AG08396 (cell line): Measurements from ENCODE around the gene MMAA.
"Not testable (repeated sequence)": the region's sequence is repeated elsewhere in the genome, so short reads cannot be mapped to it uniquely, and the experiment has no call there.

Experiments
- DNase-seq: peaks from one replicate; pipeline ENCODE4 v3.0.0; 2012; ENCODE audit warnings: low spot score, mixed read lengths

The MMAA gene

GRCh38 chr4:145618932-145619638, at the start of gene MMAA:
Gene MMAA (plus strand): TSS chr4:145619385. CDS start chr4:145639140, 19,755 bp downstream.
- peak; percentile 98 for DNase-seq

- not testable (repeated sequence) for DNase-seq
Measured at GRCh38 chr4:145574546-145574945, 44.6 kb upstream of the MMAA start.

- DNase-seq = no peak
Measured at GRCh38 chr4:145580906-145581305, 38.3 kb upstream of the MMAA start.

DNA sequence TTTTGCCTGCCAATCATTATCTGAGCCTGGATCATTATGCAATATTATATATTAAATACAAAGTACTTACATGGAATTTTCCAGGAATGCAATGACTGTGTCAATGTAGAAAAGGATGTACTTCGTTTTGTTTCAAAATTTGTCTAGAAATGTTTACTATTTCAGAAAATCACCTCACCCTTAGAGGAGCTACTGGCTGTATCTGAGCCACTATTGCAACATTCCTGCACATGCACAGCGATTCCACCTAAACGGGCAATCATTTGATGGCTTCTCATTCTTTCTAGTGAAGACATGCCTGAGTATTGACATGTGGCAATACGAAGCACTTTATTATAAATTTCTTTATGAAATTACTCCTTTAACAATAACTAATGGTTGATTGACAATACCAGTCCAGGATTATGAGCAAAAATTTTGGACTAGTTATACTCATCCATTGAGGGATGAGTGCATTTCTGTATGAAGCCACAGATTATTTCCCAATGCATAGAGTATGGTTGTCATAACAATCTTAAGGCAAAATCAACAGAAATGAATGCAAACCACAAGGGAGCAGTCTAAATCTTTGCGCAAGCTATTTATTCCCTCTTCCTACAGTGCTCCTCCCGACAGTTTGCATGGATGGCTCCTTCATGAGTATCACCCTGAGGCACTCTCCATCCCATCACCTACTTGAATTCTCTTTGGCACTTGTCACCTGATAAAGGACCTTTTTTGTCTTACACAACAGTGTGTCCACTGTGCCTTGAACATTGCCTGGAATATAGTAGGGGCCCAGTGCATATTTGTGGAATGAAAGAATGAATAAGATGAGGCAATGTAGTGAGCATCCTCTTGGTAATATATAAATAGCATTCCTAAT, 35.8 kb upstream of the MMAA start:
- DNase-seq = no peak

DNA sequence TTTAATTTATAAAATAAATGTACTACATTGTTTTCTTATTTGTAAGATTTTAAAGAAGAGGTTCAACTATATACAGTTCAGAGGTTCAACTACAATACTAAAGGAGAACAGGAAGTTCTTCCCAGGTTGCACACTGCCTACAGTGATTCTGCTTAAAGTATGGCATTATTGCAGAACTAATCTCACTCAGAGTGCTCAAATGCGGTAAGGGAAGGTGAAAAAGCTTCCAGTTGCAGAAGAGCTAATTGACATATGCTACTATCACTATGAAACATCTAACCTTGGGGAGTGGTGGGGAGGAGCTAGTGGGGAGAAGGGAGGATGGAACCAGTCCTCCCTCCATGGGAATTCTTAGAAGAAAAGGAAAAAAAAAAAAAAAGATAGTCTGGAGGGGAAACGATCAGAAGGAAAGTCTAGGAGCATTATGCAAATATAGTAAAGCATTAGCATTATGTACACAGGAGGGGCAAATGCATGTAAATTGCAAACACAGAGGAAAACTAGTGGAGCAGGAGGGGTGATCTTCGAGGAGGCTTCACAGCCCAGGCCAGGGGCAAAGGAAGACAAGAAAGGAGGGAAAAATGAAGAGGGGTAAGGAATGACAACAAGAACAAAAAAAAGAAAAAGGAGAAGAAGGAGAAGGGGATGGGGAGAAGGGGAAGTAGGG, 32.0 kb upstream of the MMAA start:
- DNase-seq = no peak

- DNase-seq = not testable (repeated sequence)
Measured at GRCh38 chr4:145589381-145589780, 29.8 kb upstream of the MMAA start.

DNA sequence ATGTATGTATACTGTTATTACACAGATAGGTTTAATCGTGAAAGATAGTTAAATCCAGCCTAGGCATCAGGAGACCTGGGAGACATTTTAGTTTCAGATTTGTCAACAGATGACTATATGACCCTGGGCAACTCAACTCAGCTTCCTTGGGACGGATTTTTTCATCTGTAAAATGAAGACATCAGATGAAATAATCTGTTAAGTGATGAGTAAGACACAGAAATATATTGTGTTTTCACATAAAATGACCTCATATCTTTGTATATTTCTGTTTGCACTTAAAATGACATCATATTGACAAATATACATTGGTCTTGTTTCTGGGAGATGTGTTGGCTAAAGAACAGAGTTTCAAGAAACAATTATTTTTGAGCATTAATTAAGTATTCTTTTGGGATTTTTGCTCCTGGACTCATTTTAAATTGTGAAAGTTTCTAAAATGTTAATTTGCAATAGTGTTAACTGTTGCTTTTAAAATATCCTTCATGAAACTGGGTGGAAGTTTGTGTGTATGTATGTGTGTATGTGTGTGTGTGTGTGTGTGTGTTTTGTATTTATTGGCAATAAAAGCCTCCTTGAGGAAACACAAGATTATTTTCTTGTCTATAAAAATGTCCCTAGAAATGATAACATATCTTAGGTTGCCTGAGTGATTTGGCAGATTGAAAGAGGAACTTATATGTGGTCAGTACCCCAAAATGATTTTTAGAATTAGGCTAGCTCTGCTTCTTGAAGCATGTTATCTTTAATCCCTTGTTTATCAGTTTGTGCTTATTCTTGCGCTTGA, 29.1 kb upstream of the MMAA start:
- DNase-seq = no peak

DNA sequence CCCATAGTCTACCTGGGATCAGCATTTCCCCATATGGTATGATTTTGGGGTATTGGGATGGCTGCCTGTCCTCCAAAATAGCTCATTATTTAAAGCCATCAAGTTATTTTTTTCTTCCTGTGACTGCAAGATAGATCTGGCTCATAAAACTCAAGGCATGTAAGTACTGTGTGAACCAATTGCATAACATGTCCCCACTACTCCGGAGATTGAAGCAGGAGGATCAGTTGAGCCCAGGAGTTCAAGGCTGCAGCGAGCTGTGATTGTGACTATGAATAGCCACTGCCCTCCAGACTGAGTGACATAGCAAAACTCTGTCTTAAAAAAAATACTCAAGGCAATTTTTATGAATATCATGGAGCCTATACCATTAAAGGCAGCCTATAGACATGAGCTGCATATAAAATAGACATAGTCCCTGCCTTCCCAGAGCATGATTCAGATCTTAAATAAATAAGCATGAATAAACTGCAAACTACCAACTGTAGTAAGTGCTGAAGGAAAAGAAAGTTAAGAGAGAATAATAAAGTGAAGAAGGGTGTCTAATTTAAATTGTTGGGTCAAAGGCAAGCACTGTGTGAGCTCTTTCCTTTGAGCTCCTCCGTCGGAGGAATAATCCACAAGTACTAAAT, 16.9 kb upstream of the MMAA start:
- no peak for DNase-seq

- DNase-seq = no peak
Measured at GRCh38 chr4:145605941-145606340, 13.2 kb upstream of the MMAA start.

DNA sequence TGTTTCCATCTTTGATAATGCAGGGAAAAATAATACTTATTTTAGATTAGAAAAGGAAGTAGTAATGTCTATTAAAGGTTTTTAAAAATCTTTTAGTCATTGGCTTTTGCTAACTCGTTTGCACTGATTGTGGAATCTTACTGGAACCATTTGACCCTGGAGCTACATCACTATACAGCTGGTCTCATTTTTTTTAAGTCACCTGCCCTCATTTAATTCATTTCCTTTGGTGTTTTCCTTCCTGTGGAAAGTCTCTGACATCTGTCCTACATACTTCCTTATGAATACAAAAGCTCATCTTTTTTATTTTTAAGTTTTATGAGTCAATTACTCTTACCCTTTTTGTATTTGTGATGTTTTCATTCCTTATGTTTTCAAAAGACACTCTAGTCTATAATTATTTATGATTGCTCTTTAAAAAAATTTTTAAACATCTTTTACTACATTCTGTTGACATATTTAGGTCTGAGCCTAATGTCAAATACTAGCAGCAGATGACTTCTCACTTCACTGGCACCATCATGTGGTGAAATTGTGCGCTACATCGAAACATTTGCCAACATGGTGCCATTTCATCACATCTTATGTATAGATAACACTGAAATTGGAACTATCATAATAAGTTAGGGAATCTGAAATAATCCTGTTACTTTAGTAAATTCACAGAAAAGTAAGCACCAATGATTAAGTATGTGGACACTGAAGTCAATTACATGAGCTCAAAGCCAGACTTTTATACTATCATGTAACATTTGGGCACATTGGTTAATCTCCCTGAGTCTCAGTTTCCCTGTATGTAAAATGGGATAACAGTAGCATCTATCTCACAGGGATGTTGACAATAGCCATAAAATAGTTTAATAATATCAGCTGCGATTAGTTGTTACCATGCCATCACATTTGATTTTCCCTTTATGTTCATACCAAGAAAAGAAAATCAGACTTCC, 9.4 kb upstream of the MMAA start:
- DNase-seq = peak; percentile 53

GRCh38 chr4:145613566-145614232, 5.5 kb upstream of the MMAA start:
- DNase-seq = no peak

- DNase-seq = no peak
Measured at GRCh38 chr4:145614233-145614610, 5.0 kb upstream of the MMAA start.

DNA sequence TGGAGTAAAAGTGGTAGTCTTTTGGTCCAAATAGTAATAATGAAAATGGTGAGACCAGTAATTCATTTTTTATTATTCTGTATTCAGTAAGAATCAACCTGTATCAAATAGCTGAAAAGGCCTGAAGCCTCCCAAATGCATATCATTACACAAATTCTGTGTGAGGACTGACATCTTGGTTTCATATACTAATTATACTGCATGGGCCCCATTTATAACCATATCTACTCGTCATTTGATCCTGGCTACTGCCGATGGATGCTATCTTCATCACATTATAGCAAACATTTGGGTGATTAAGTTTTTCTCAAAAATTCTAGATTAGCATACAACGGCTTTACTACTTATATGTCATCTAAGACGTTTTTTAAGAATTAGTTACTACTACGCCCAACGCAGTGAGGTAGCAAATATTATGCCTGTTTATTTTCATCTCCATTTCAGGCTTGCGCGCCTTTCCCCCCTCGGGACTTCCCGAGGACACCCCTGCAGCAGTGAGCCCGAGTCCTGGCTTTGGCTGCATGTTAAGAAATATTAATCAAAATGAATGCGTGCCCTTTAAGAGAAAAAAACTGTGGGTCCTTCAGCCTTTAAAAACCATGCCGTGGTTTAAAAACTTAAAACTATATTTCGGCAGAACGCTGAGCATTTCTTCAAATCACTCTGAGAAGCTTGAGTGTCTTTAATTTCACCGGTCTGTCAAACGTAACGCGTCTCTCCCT, 814 bp upstream of the MMAA start:
- peak; percentile 25 for DNase-seq

DNA sequence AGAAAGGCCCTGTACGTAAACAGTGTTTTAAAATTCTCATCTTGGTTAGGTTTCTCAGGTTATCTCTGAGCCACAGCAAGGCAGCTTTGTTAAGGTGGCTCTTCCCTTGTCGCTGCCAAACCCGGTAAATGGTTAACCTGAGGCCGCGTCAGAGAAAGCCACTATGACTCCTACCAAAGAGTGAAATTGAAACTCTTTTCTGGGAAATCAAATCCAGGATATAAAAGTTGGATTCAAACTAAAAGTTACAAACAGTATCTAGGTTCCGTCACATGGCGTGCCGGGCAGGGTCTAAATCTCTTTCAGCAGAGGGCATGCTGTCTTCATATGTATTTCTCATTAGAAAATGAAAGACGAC, 433 bp downstream of the MMAA start:
- DNase-seq = peak; percentile 41

DNA sequence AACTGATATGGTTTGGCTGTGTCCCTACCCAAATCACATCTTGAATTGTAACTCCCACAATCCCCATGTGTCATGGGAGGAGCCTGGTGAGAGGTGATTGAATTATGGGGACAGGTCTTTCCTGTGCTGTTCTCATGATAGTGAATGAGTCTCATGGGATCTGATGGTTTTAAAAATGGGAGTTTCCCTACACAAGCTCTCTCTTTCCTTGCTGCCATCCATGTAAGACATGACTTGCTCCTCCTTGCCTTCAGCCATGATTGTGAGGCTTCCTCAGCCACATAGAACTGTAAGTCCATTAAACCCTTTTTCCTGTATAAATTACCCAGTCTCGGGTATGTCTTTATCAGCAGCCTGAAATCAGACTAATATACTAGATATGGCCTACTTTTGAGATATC, 2.9 kb downstream of the MMAA start:
- not testable (repeated sequence) for DNase-seq

DNA sequence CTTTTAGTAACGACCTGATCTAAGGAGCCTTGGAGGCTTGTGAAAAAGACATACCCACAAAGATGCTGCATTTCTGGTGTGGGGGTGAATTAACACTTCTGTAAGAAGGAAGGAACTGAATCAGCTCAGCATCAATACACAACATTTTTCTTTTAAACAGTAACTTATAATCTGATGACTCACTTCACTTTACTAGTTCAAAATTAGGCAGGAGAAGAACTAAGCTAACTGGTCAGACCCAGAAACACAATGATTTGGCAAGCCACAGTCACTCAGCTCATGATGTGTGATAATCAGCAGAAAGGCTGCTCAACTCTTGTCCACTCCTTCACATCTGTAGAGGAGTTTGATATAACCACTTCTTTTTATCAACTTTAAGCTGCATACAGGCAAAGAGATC, 4.6 kb downstream of the MMAA start:
- peak; percentile 8 for DNase-seq

DNA sequence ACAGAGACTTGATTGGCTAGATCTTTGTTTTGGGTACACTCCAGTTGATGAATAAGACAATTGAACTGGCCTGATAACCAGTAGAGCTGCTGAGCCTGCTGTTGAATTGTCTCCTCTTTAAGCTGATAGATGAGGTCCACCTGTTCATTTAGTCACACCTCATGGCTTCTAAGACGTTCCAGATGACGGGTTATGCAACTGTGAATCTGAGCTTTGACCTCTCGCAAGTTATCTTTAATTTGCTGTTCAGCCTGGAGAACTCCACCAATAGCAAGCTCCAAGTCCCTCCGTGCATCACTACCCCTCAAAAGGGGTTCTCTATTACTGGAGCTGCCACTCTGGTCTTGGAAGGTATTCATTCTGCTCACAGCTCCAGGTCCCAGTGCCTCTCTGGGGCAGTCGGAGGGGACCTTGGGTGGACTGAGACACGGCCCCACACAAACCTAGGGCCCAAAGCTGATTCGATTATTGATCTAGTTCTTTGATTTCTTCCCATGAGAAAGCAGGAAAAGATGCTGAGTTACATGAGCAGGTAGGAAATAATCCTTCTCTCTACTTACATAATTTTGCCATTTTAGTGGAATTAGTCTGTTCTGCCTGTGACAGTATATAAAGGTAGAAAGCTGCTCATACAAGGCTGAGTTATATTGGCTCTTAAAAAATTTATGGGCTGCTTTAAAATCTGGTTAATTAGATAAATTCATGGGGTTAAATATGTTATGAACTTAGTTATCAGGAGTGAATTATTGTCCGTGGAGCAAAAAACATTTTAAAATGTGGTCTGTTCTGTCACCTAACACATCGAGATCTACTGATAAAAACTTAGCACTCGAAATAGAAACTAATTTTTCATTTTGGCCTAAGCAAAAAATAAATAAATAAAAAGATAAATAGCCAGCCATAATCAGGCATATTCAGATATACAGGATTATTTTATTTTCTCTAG, 6.8 kb downstream of the MMAA start:
- DNase-seq = no peak

DNA sequence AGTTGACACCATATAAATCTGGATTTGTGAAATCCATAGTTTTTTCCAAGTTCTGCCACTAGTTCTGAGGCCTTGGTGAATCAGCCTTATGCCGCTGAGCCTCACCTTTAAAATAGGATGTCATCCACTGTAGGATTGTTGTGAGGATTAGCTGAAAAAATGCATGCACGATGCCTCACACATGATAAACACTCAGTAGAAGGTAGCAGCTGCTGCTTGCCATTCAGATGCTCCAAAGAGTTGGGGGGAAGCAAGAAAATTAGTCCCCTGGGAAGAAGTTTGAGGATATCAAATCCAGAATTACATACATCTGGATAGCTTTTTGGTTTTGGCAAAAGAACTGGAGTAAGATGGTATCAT, 7.4 kb downstream of the MMAA start:
- no peak for DNase-seq
